Measurements from ENCODE around the gene TUBGCP6. TPM values are rescaled to one million over a fixed set of nuclear protein-coding genes. Genes with fewer than 3 reads are reported as not detected.
A peak's percentile ranks its signal among the peaks of the same experiment; 100 is the strongest.

The TUBGCP6 gene
- polyA plus RNA-seq, 10 donors, result 15.8 to 38.6 (median 24.1) TPM

- DNase-seq, result no peak
These were observed 20.3 kb upstream of the TUBGCP6 start for GRCh38 chr22:50264946-50265669.

- no peak for DNase-seq
These were observed 19.4 kb upstream of the TUBGCP6 start for GRCh38 chr22:50264104-50264745.

- DNase-seq, result no peak
These were observed 18.3 kb upstream of the TUBGCP6 start for GRCh38 chr22:50262973-50263617.

GRCh38 chr22:50262460-50262911, 17.7 kb upstream of the TUBGCP6 start:
- DNase-seq, result no peak

GRCh38 chr22:50261615-50262459, 17.0 kb upstream of the TUBGCP6 start, which contains the start of gene MAPK12:
TSS of gene MAPK12 (minus strand) at chr22:50261683. CDS start at chr22:50261509, 174 bp downstream.
- DNase-seq, result peak in 1 of 3 donors; percentile 50

- DNase-seq, result peak in 2 of 3 donors; percentile 63 to 80
These were observed 16.2 kb upstream of the TUBGCP6 start for GRCh38 chr22:50260801-50261614.

DNA sequence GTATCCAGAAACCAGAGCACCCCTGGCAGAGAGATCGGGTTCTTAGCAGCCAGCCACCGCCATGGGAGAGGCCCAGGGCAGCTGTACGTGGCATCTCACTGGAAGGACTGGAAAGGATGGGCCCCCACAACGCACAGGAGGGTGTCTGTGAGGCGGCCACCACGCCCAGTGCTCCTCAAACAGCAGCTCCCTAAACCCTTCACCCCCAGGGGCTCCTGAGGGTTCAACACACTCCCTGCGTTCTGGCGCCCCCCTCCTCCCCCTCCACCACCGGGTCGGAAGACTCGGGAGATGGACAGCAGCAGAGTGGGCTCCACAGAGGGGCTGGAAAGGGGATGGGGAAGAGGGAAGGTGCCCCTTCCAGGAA, 15.6 kb upstream of the TUBGCP6 start:
- DNase-seq, result no peak

- no peak for DNase-seq
These were observed 14.5 kb upstream of the TUBGCP6 start for GRCh38 chr22:50259302-50259701.

GRCh38 chr22:50258361-50259292, 13.8 kb upstream of the TUBGCP6 start:
- DNase-seq, result no peak

DNA sequence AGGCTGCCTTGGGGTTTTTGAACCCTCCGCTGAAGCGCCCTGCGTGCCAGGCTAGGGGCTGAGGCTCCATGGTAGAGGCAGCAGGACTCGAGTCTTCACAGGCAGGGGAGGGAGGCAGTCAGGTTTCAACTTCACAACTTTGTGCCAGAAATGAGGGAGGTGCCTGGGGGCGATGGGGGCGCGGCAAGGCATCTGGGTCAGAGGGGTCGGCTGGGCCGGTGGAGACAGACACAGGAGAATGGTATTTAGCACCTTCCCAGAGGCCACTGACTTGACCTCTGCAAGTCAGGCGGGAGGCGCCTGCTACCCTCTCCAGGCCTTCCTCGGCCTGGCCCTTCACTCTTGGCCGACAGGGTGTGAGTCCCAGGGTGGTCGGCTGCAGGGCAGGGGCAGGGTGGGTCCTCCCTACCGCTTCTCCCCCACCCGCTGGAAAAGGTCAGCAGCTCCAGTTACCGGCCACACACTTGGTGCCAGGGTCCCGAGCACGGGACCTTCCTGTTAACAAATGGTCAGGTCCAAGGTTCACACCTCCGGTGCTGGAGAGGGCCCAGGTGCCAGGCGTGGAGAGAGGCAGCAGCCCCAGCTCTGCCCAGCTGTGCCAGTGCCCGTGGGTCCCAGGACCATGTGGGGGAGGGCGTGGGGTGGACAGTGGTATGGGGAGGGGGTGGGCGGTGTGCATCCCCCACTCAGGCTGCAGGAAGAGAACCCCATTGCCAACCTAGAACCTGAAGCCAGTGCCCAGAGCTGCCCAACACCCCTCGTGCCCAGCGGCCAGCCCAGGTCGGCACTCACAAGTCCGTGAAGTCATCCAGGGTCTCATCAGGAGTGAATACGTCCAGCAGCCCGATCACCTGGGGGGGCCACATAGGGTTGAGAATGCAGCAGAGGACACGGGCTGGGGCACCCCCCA, 12.9 kb upstream of the TUBGCP6 start:
- DNase-seq, result no peak

DNA sequence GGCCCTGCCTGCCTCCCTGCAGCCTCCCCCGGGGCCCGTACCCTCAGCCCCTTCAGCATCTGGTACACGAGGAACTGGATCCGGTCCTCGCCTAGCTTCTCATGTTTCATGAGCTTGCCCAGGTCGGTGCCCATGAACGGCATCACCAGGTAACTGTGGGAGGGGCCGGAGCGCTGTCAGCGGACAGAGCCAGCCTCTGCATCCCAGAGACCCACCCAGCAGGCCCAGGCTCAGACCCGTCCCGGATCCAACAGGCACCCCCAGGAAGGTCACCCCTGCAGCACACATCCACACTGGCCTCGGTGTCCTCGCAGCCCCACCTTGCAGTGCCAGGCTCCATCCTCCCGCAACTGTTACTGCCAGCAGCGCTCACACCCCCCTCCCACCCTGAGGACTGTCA, 12.2 kb upstream of the TUBGCP6 start:
- no peak for DNase-seq

DNA sequence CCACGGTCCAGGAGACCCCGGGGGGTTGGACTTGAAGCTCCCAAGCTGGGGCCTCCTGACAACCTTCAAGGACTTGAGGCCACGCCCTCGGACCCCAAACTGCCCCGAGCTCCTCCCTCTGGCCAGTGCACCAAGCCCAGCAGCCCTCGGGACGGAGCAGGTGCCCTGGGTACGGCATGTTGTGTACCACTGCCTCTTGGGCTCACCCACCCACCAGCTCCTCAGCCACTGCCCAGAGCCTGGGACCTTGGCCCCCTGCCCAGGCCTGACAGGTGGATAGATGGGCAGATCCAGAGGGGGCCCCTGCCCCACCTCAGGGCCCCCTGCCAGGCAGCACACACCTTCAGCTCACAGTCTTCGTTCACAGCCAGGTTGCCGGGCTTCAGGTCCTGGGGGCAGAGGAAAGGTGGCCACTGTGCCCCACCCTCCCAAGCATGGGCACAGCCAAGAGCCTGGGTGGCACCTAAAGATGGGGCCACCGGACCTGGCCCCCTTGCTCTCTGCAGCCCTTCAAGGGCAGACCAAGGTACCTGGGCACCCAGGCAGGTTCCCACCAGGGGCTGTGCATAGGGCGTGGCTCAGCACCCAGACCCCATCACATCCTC, 11.5 kb upstream of the TUBGCP6 start:
- DNase-seq, result no peak

DNA sequence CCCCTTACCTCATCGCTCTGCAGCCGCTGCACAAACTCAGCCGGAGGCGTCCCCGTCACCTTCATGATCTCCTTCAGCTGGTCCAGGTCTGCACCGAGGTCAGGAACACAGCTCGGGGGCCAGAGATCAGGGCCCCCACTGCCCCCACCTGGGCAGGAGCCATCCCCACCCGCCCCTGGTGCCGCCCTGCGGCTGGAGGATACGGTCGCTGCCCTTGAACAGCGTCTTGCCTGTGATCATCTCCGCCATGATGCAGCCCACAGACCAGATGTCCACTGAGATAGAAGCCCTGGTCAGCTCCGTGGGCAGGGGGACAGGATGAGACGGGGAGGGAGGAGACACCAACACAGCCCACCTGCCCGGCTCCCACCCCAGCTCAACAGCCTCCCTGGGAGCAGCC, 10.8 kb upstream of the TUBGCP6 start:
- no peak for DNase-seq

DNA sequence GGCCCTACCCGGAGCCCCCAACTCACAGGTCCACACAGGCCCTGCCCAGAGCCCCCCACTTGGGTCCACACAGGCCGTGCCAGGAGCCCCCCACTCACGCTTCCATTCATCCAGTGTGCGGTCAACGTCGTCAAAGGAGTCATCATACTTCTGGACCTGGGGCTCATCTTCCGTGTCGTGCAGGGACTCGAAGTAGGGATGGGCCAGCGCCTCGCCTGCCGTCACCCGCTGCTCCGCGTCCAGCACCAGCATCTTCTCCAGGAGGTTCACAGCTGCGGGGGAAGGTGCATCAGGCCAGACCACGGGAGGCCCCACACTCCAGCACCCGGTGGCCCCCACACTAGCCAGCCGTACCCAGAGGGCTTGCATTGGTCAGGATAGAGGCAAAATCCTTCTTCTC, 10.3 kb upstream of the TUBGCP6 start:
- DNase-seq, result no peak

- no peak for DNase-seq
These were observed 9.1 kb upstream of the TUBGCP6 start for GRCh38 chr22:50253941-50254340.

GRCh38 chr22:50253046-50253915, 8.5 kb upstream of the TUBGCP6 start:
- no peak for DNase-seq
